GM21526 (cell line): ENCODE data around the gene GAST.

Experiments used
- ATAC-seq: cut with Tn5 transposase; IDR thresholded peaks from one replicate; pipeline ENCODE4 v1.9.1; 2021; ENCODE audit warnings: moderate library complexity; ENCODE audit not compliant: unreplicated experiment, low FRiP score

GAST gene

DNA sequence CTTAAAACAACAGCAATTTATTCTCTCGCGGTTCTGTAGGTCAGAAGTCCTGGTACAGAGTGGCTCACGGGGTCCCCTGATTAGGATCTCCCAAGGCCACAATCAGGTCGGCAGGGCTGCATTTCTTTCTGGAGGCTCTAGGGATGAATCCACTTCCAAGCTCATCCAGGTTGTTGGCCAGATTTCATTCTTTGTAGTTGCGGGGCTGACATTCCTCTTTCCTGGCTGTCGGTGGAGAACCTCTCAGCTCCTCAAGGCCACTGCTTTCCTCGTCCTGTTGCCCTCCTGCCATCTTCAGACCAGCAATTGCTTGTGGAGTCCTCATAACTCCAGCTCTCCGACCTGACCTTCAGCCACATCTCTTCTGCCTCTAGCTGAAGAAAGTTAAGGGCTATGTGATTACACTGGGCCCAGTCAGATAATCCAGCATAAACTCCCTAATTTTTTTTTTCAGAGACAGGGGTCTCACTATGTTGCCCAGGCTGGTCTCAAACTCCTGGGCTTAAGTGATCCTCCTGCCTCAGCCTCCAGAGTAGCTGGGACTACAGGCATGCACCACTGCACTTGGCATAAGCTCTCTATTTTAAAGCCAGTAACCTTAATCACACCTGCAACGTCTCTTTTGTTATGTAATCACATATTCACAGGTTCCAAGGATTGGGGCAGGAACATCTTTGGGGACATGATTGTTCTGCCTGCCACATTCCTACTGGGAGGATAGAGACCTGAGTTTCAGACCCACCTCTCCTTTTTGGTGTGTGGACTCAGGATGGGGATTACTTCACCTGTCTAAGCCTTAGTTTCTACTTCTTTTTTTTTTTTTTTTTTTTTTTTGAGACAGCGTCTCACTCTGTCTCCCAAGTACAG is 4.1 kb upstream of the GAST start:
- no peak for ATAC-seq

DNA sequence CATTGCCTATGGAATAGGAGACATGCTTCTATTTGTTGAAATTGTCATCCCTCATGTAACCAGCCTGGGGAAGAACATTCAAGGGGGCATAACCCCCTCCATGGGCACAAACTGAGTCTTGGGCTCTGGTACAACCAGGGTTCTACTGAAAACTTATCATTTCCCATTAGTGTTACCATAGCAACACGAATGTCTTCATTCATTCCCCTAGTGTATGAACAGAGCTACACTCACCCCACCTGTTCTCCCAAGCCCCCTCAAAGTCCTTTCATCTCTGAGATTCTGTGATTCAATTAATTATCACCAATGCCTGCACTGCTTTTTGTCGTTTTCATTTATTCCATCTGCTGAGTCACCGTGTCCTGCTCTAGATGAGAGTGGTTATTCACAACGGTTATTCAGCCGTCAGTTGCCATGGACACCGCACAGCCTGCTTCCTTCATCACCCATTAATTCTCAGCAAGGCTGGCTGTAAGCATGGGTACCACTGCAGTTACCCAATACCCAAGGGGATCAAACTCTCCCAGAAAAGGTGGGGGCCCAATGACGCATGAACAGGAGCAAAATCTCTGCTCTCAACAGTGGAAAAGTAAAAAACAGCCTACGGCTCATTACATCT is 1.6 kb upstream of the GAST start:
- ATAC-seq = no peak

DNA sequence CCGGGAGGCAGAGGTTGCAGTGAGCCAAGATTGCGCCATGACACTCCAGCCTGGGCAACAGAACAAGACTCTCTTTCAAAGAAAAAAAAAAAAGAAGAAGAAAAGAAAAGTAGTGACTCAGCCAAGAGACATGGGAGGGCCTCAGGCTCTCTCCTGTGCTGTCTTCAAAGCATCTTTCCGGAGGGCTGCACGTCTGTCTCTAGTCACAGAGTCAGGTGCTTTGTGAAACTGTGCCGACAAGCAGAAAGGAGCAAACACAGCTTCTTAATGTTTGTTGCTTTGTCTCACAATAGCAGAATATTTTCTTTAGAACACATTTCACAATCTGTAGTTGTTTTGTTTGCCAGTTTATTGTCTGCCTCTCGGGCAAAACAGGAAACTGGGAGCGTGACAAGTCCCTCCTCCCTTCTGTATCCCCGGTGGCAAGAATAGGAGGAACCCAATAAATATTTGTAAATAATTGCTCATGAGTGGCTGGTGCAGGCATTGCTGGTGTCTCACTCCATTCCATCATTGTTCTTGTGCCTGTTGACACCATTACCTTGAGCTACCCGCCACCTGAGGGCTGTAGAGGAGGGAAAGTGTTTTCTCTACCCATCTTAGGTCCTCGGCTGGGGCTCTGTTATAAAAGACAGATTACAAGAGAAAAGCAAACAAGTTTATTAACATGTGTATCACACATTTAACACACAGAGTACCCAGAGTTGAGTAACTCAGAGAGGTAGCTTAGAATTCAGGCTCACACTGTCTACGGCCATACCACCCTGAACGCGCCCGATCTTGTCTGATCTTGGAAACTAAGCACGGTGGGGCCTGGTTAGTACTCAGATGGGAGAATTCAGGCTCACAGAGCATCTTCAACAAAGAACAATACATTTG is 5.5 kb downstream of the GAST start:
- ATAC-seq = no peak

DNA sequence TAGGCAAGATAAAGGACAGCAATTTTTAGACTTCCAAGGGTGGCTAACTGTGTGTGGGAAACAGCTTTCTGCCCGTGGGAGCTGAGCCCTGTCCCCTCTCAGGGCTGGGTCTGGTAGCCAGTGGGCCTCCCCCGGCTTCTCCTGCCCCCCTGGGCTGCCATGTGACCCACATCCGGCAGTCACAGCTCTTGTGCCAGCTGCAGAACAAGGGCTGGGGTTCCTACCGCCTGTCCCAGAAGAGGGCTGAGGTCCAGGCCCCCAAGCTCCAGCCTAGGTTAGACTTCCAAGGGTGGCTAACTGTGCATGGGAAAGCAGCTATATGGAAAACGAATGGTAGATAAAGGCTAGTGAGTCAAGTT is 6.1 kb downstream of the GAST start:
- ATAC-seq = no peak

DNA sequence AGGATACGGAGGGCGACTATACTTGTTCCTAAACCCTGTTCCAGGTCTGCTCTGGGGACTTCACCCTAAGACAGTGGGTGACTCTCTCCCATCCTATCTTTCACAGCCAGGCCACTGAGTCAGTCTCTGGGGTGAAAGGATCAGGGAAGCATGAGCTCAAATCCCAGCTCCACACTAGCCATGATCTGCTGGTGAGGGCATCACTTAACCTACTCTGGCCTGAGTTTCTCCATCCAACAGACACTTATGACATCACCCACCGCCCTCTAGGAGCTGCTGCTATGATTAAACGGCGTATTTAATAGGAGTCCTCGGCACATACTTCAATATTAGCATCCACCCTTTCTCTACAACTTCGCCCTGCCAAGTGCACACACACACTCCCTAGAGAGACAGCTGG is 10.1 kb downstream of the GAST start:
- ATAC-seq = no peak

DNA sequence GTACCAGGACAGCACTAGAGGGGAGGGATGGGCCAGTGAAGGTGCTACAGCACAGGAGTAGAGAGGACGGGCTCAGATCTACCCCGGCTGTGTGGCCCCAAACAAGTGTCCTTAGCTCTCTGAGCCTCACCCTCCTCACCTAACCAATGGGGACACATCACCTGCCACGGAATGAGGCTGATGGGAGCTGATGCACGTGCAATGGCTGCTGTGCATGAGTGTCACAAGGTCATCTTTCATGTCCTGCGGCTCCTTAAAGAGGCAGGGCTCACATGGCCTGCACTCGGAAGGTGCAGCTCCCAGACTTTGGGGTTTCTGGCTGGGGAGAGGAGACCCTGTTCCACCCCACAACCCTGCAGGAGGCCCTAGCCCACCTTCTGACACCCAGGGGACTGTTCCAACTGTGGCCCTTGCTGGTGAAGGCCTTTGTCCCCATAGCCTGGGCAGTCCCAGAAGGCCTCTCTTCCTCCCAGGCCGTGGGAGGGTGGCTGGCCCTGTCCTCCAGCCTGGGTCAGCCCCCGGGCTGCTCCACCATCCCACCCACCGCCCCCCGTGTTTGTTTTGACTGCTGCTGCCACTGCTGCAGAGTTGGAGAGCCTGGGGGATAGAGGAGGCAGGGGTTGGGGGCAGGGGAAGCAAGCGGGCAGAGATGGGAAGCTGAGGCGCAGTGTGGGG is 11.8 kb downstream of the GAST start:
- no peak for ATAC-seq

DNA sequence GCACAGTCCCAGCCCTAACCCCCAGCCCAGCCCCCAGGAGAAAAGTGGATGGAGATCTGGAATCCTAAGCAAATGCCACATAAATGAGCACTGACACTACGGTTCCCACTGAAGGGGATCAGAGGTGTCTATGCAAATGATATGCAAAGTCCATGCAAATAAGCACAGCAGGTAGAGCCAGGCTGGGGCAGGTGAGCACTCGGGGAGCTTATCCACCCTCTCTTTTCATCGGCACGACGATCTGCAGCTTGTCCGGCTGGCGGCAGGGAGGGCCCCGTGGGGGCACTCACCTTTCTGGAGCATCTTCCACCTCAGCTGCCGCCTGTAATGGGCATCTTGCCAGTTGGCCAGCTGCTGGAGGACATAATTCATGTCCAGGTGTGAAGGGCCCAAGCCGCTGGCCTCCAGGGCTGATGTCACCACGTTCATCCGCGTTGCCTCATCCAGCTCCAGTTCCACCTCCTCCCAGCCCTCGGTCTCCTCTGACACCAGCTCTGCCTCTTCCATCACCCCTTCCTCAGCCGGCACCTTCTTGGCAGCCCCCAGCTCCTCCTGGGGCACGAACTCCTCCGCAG is 12.4 kb downstream of the GAST start:
- no peak for ATAC-seq

DNA sequence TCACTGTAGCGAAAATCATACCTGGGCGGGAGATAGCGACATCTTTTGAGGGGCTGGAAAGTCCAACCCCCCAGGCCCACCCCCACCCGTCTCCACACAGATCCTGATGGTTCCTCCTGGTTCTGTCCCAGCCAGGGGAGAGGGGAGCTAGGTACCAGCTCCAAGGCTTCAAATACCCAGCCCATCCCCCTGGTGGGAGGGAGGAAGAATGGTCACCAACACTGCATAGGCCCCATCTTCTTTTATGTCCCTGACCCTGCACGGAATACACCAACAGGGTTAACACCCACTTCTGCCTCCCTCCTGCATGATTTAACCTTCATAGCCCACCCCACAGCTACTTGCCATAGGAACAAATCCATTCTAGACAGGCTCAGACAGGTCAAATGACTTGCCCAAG is 13.0 kb downstream of the GAST start:
- ATAC-seq = no peak

DNA sequence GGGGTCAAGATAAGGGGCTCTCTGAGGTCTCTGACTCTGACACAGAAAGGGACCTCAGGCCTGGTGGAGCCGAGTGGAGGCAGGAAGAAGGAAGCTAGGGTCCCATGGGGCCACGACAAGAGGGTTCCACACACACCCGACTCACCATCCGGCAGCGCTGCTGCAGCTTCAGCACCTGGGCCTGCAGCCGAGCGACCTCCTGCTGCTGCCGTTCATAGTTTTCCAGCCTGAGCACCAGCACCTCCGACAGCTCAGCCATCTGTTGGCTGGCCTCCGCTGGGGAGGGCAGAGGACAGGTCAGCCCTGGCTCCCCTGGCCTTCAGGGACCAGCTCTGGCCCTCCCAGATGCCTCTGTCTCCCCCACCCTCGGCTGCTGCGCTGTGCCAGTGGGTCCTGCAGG is 15.9 kb downstream of the GAST start:
- ATAC-seq = no peak

DNA sequence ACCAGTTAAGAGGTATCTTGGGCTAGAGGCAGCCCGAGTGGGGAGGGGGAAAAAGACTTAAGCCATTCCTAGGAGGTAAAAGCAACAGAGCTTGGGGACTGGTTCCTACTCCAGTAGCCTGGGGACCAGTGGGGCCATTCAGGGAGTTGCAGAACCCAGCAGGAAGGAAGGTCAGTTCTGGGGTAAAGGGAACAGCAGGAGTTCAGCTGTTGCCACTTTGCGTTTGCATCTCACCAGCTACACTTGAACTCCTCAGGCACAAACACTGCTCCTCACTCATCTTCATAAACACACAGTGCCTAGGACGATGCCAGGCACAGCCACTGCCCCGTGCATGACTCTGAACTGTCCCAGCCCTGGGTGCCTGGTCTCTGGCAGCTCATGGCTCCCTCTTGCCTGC is 18.3 kb downstream of the GAST start:
- ATAC-seq = no peak

DNA sequence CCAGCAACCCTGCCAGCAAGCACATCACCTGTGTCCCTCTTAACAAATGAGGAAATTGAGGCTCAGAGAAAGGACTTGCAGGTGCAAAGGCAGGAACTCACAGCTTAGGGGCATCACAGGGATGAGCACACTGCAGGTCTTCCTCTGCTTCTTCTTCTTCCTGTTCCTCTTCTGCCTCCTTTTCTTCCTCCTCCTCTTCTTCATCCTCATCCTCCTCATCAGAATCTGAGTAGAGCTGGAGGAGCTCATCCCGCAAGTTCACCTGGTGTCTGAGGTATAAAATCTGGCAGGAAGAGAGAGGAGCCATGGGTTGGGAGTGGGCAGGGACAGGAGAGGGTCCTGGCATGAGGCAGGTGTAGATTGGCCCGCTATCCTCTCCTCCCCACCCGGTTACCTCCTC is 19.7 kb downstream of the GAST start:
- ATAC-seq = no peak

DNA sequence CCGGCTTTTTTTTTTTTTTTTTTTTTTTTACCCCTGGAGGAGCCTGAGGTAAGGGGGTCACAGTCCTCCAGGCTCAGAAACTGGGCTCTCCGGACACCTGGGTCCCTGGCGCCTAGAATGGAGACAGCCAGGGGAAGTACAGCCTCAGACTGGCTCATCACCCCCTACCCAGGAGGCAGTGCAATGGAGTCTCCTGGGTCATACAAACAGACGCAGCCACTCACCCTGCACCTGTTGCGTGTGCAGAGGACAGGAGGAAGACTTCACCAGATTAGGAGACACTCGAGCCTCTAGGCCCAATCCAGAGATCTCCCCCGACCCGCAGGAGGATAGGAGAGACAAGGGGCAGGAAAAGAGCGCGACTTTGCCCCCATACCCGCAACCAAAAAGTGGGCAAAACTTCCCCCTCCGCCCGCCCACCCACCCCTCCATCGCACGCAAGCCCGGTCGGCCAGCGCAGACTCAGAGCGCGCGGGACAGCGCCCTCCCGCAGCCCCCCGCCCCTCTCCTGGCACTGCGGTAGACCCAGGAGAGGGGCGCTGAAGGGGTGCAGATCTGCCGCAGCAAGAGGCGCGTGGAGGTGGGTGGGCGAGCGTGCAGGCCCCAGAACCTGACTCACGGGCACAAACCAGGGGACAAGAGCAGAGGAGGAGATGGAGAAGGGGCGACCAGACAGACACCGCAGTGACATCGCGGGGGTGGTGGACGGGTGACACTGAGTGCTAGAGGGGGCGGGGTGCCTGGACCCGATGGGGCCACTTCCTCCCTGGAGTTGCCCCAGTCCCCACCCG is 21.4 kb downstream of the GAST start:
- no peak for ATAC-seq

DNA sequence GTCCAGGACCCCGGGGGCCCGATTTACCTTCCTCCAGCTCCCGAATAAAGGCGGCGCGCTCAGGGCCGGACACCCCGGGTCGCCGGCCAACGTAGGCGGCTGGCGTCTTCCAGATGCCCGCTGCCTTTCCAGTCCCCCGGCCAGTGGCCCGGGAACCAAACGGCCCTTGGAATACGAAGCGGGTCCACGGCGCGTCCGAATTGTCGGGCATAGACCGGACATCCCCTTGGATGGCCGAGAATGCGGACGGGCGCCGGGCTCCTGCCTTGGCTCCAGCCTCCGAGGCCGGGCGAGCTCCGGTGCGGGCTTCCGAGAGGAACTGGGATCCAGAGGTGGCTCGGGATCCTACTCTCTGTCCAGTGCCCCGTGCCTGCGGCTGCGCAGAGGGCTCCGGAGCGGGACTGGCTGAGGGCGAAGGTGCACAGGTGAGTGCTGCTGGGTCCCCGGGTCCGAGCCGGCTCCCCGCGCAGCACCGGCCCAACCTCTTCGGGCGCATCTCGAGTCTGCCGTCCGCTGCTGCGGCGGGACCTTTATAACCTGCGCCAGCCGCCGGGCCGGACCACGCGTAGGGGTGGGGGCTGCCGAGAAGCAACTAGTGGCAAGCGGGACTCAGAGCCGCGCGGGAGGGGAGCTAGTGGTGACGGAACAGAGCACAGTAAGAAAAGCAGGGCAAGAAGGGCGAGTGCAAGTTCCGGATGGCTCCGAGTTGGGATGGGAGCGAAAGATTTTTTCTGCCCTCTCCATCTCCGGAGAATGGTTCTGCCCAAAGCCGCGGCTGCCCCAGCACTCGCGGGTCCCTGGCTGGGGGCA is 22.2 kb downstream of the GAST start, which contains the start of gene HAP1:
Gene HAP1 (minus strand): TSS at position 505 of the 810 bp plus-strand sequence. CDS start 9 bp downstream, at position 496.
- no peak for ATAC-seq

DNA sequence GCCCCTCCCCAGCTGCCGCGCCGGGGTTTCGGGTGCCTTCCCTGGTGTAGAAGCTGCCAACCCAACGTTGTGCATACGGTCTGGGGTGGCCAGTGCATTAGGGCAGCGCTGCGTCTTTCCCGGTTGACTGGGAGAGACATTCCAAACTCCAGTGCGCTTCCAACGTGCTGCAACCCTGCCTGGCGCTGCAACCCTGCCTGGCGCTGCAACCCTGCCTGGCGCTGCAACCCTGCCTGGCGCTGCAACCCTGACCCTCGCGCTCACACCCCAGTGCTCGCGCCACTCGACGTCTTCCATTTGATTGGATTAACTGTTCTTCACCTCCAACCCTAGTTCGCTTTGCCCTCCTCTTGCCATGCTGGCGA is 22.8 kb downstream of the GAST start:
- no peak for ATAC-seq

DNA sequence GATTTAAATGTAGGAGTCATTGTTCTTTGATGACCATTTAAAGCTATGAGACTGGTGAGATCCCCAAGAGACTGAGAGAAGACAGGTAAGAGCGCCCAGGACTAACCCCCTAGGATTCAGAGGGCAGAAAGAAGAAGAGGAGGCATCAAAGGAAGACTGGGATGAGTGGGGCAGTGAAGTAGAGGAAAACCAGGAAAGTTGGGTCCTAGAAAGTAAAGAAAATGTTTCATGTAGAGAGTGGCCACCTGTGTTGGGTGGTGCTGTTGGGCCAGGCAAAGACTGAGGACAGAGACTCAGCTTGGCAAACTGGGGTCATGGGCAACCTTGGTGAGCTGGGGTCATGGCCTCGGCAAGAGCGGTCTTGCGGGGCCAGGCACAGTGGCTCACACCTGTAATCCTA is 23.6 kb downstream of the GAST start:
- ATAC-seq = no peak

DNA sequence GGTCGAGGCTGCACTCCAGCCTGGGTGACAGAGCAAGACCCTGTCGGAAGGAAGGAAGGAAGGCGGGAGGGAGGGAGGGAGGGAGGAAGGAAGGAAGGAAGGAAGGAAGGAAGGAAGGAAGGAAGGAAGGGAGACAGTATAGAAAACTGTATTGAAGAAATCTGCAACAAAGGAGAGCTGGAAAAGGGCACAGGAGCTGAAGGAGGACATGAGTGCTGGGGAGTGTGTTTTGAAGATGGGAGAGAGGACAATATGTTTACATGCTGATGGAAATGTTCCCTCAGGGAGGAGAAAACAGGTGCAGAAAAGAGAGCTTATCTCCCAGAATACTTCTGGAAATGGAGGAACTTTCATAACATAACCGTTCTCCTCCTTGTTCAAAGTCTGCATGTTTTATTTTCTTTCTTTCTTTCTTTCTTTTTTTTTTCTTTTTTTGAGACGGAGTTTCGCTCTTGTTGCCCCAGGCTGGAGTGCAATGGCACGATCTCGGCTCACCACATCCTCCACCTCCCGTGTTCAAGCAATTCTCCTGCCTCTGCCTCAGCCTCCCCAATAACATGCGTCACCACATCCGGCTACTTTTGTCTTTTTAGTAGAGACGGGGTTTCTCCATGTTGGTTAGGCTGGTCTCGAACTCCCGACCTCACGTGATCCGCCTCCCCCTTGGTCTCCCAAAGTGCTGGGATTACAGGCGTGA is 25.0 kb downstream of the GAST start:
- ATAC-seq = no peak

DNA sequence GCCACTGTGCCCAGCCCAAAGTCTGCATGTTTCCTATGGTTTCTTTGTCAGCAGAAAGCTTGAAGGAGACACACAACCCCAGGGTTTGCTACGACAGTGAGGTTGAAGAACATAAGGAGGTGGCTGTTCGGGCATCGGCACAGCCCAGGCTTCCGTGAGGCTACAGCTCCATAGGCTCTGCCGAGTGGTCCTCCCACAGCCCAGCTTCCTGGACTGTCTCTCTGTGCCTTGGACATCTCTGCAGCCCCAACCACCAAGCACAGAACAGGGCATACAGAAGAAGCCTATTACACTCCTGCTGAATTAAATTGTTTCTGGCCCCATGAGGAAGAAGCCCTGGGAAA is 25.5 kb downstream of the GAST start:
- ATAC-seq = no peak

DNA sequence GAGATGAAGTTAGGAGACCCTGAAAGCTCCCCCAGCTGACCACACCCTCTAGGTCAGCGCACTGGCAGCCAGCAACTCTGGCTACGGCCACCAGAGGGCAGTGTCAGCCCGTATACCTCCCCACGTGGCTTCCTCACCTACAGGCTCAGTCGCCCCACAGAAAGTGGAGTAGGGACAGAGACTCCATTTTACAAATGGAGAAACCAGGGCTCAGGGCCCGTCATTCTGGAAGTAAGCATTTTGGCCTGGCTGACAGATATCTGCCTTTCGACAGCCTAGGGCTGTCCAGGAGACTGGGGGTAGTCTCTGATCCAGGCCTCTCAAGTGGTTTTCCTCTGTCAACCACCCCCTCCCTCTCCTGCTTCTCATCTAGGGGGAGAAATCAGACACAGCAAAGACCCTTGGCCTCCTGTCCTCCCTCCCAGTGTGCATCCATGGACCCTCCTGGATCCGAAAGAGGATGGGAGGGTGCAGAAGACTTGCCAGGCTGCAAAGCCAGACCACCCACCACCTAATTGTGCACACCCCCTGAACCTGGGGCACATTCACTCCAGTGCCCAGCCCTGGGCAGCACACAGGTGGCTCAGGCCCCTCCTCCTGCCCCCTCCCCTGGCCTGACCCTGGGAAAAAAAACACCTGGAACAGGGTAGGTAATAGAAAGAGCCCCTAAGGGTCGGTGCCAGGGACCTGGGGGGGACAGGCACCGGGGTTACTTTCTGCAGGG is 26.1 kb downstream of the GAST start:
- ATAC-seq = no peak
